Stimulated activated naive CD8-positive, alpha-beta T cell treated with anti-CD3 and anti-CD28 coated beads, Interleukin-15, Interleukin-2, amounts not matched to agents 100 ng/mL and 50 ng/mL, for 24 hours (primary cell): ENCODE data around the gene SERPINA1.
"Not testable (repeated sequence)": the region's sequence is repeated elsewhere in the genome, so short reads cannot be mapped to it uniquely, and the experiment has no call there.

ENCODE experiments used
- H3K27ac Mint-ChIP-seq: one replicate; pipeline ENCODE4 v1.8.0; 2021; ENCODE audit warnings: mild to moderate bottlenecking, mixed read lengths
- H3K27me3 Mint-ChIP-seq: one replicate; pipeline ENCODE4 v1.8.0; 2021; ENCODE audit warnings: mixed read lengths
- H3K36me3 Mint-ChIP-seq: one replicate; pipeline ENCODE4 v1.8.0; 2021; ENCODE audit warnings: low read depth, mixed read lengths
- H3K4me1 Mint-ChIP-seq: one replicate; pipeline ENCODE4 v1.8.0; 2021; ENCODE audit warnings: low read depth, mixed read lengths
- H3K4me3 Mint-ChIP-seq: one replicate; pipeline ENCODE4 v1.8.0; 2021; ENCODE audit warnings: mild to moderate bottlenecking, mixed read lengths
- H3K9me3 Mint-ChIP-seq: one replicate; pipeline ENCODE4 v1.8.0; 2021; ENCODE audit warnings: mixed read lengths

SERPINA1 gene

GRCh38 chr14:94373708-94374107 lies 14.7 kb downstream of the SERPINA1 start:
- no peaks in the 10 kb centered on the region for H3K4me1 Mint-ChIP-seq
- H3K36me3 Mint-ChIP-seq, result no peaks in the 10 kb centered on the region
- no peak overlapping the region for H3K4me3 Mint-ChIP-seq
- H3K9me3 Mint-ChIP-seq, result no peaks in the 10 kb centered on the region
- no peaks in the 10 kb centered on the region for H3K27me3 Mint-ChIP-seq
- H3K27ac Mint-ChIP-seq, result no peak overlapping the region

GRCh38 chr14:94372021-94372605 lies 16.3 kb downstream of the SERPINA1 start:
- Mint-ChIP-seq H3K9me3 (no peaks in the 10 kb centered on the region), H3K27ac (no peak overlapping the region), H3K4me3 (no peak overlapping the region), H3K36me3 (no peaks in the 10 kb centered on the region), H3K4me1 (no peaks in the 10 kb centered on the region), H3K27me3 (no peaks in the 10 kb centered on the region)

- H3K27me3 Mint-ChIP-seq, result no peaks in the 10 kb centered on the region
- H3K4me3 Mint-ChIP-seq, result no peak overlapping the region
- H3K9me3 Mint-ChIP-seq, result no peaks in the 10 kb centered on the region
- no peak overlapping the region for H3K27ac Mint-ChIP-seq
- no peaks in the 10 kb centered on the region for H3K4me1 Mint-ChIP-seq
- no peaks in the 10 kb centered on the region for H3K36me3 Mint-ChIP-seq
These were observed 17.9 kb downstream of the SERPINA1 start for GRCh38 chr14:94370524-94370910.

- H3K27me3 Mint-ChIP-seq, H3K4me1 Mint-ChIP-seq: not testable (repeated sequence)
These were observed 18.5 kb downstream of the SERPINA1 start for GRCh38 chr14:94369766-94370523.

GRCh38 chr14:94368956-94369355 lies 19.4 kb downstream of the SERPINA1 start:
- Mint-ChIP-seq H3K9me3 (no peaks in the 10 kb centered on the region), H3K27me3 (no peaks in the 10 kb centered on the region), H3K4me3 (no peak overlapping the region), H3K27ac (peak overlapping the region; percentile 26), H3K36me3 (no peaks in the 10 kb centered on the region), H3K4me1 (no peaks in the 10 kb centered on the region)

More at GRCh38 chr14:94369766-94370523, 18.5 kb downstream of the SERPINA1 start:
- not testable (repeated sequence) for H3K9me3 Mint-ChIP-seq, H3K4me3 Mint-ChIP-seq, H3K36me3 Mint-ChIP-seq, H3K27ac Mint-ChIP-seq

- H3K36me3 Mint-ChIP-seq, result no peaks in the 10 kb centered on the region
- H3K4me3 Mint-ChIP-seq, result no peak overlapping the region
- no peaks in the 10 kb centered on the region for H3K9me3 Mint-ChIP-seq
- H3K27ac Mint-ChIP-seq, result no peak overlapping the region
- no peaks in the 10 kb centered on the region for H3K27me3 Mint-ChIP-seq
- H3K4me1 Mint-ChIP-seq, result no peaks in the 10 kb centered on the region
These were observed 20.2 kb downstream of the SERPINA1 start for GRCh38 chr14:94368243-94368590.

GRCh38 chr14:94367347-94368242 lies 20.8 kb downstream of the SERPINA1 start:
- no peaks in the 10 kb centered on the region for H3K9me3 Mint-ChIP-seq
- no peaks in the 10 kb centered on the region for H3K4me1 Mint-ChIP-seq
- no peak overlapping the region for H3K4me3 Mint-ChIP-seq
- H3K36me3 Mint-ChIP-seq, result no peaks in the 10 kb centered on the region
- H3K27ac Mint-ChIP-seq, result no peak overlapping the region
- H3K27me3 Mint-ChIP-seq, result peaks cover under 1% of the 10 kb centered on the region

- no peaks in the 10 kb centered on the region for H3K36me3 Mint-ChIP-seq
- H3K4me3 Mint-ChIP-seq, result no peak within 1 kb of the TSS
- H3K9me3 Mint-ChIP-seq, result no peaks in the 10 kb centered on the region
- H3K27ac Mint-ChIP-seq, result no peak within 1 kb of the TSS
- no peaks in the 10 kb centered on the region for H3K4me1 Mint-ChIP-seq
- peaks cover 5% of the 10 kb centered on the region for H3K27me3 Mint-ChIP-seq
These were observed 22.1 kb downstream of the SERPINA1 start, which contains the start of gene SERPINA2 for GRCh38 chr14:94366146-94366915. SERPINA2 (minus strand) TSS chr14:94366698.

GRCh38 chr14:94365624-94366023 lies 22.8 kb downstream of the SERPINA1 start:
- Mint-ChIP-seq H3K27ac (no peak overlapping the region), H3K4me1 (no peaks in the 10 kb centered on the region), H3K27me3 (peaks cover 5% of the 10 kb centered on the region), H3K36me3 (no peaks in the 10 kb centered on the region), H3K9me3 (no peaks in the 10 kb centered on the region), H3K4me3 (no peak overlapping the region)

GRCh38 chr14:94364964-94365363 lies 23.4 kb downstream of the SERPINA1 start:
- Mint-ChIP-seq H3K27me3 (peaks cover 9% of the 10 kb centered on the region), H3K27ac (no peak overlapping the region), H3K4me1 (no peaks in the 10 kb centered on the region), H3K9me3 (no peaks in the 10 kb centered on the region), H3K36me3 (no peaks in the 10 kb centered on the region), H3K4me3 (no peak overlapping the region)

GRCh38 chr14:94364037-94364436 lies 24.4 kb downstream of the SERPINA1 start:
- Mint-ChIP-seq H3K27ac (no peak overlapping the region), H3K4me1 (no peaks in the 10 kb centered on the region), H3K9me3 (no peaks in the 10 kb centered on the region), H3K4me3 (no peak overlapping the region), H3K36me3 (no peaks in the 10 kb centered on the region), H3K27me3 (peaks cover 15% of the 10 kb centered on the region)

GRCh38 chr14:94363151-94363624 lies 25.2 kb downstream of the SERPINA1 start:
- Mint-ChIP-seq H3K36me3 (no peaks in the 10 kb centered on the region), H3K4me1 (no peaks in the 10 kb centered on the region), H3K27ac (no peak overlapping the region), H3K9me3 (no peaks in the 10 kb centered on the region), H3K4me3 (no peak overlapping the region), H3K27me3 (peaks cover 23% of the 10 kb centered on the region)

- Mint-ChIP-seq H3K4me3 (no peak overlapping the region), H3K9me3 (no peaks in the 10 kb centered on the region), H3K27ac (no peak overlapping the region), H3K36me3 (no peaks in the 10 kb centered on the region), H3K27me3 (peaks cover 28% of the 10 kb centered on the region), H3K4me1 (no peaks in the 10 kb centered on the region)
These were observed 25.7 kb downstream of the SERPINA1 start for GRCh38 chr14:94362614-94363133.

GRCh38 chr14:94361682-94362081 lies 26.7 kb downstream of the SERPINA1 start:
- Mint-ChIP-seq H3K36me3 (no peaks in the 10 kb centered on the region), H3K9me3 (no peaks in the 10 kb centered on the region), H3K4me3 (no peak overlapping the region), H3K27ac (no peak overlapping the region), H3K27me3 (peaks cover 30% of the 10 kb centered on the region), H3K4me1 (no peaks in the 10 kb centered on the region)
